NCI-H1930 (cell line): ENCODE data around the gene NOTUM.
A peak's percentile ranks its signal among the peaks of the same experiment; 100 is the strongest.
"Not testable (repeated sequence)": the region's sequence is repeated elsewhere in the genome, so short reads cannot be mapped to it uniquely, and the experiment has no call there.

Source experiments
- DNase-seq, 2 experiments: peaks; one replicate each; lab custom pipeline; 2025; lab: John Stamatoyannopoulos, UW

The NOTUM gene

DNA sequence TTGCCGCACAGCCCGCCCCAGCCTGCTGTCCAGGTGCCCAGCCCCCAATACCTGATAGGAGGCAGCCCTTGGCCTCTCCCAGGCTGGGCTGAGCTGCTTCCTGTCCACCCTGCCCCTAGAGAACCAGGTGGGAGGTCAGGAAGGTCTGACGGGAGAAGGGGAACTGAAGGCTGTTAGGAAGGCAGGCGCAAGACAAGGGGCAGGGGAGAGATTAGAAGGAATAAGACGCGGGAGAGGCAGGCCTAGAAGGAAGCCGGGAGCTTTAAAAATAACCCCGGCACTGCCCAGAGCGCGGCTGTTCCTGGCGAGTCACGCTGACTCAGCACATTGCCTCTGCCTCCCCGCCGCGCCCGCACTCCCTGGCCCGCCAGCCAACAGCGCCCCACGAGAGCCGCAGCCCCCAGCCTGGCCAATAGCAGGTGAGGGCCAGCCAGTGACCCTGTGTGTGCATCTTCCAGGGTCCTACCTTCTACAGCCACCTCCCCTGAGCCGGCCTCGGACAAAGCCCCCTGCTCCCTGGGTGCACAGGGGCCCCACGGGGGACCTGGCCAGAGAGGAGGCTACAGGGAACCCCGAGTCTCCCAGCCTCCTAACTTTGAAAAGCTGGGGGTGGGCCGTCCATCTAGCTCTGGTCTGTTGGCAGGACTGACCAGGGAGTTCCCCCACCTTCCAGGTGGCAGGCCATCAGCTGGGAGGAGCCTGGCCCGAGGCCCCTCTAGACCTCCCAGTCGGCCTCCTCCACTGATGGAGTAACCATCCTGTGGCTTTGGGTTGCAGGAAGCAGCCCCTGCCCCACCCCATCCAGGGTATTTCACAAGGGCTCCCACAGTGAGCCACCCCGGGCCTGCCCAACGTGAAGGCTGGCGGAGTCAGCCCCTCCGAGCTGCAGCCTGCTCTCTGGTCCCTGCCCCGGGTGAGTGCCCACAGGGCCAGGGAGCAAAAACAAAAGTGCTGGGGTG is 37.4 kb downstream of the NOTUM start:
- no peak for DNase-seq

DNA sequence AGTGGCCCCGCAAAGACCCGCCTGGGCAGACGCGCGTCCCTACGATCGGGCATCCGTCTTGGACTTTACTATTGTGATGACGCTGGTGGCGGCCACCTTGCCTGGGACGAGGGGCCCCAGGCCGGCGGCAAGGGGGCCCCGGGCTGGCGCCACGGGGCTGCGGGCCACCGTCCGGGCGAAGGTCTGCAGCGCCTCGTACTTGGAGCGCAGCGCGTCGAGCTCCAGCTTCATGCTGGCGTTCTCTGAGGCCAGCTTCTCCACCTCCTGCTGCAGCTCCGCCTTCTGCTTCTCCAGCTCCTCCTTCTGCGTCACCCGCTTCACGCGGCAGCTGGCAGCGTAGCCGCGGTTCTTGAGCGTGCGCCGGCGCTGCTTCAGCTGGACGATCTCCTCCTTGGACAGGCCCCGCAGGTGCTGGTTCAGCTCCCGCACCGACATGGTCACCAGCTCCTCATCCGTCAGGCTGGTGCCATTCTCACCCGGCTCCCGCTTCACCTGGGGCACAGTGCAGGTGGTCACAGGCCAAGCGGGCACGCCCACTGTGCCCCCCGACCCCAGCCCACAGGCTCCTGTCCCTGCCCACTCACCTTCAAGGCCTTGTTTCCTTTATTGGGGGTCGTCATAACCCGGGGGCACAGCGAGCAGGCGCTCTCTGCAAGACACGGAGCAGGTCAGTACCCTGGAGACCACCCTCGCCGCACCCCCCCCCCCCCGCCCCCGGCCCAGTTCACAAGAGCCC is 38.3 kb downstream of the NOTUM start:
- DNase-seq = no peak

DNA sequence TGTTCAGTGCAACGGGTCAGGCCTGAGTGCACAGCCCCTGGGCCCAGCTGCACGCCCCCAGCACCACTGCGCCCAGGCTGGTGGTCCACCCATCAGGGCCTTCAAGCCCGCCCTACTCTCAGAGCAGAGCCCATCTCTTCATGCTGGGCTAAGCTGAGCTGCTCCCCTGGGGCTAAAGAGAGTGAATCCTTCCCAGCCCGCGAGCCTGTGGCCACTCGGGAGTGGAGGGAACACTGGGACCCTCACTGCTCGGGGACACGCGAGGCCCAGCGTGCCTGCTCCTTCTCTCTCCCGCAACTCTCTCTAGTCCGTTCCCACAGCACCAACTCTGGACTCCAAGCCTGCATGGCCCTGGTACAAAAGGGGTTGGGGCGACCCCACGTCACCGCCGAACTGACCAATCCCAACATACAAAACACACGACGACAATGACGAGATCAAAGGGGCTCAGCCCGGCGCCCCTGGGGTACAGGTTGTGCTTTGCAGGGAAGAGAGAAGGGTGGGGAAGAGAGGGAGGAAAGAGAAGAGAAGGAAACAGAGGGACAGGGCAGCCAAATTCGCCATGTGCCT is 38.9 kb downstream of the NOTUM start:
- DNase-seq = no peak

DNA sequence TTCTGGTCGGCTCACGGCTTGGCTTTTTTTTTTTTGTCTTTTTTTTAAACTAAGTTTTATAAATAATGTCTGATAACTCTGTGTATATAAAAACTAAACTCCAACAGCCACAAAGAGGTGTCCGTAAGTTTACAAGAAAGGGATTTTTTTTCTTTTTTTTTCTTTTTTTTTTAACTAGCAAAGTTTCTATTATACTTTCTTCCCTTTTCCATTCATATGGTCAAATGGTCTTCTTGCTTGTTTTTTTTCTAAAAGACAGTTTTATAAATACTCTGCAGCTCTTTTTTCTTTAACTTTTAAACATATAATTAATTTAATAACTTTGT is 39.5 kb downstream of the NOTUM start:
- no peak for DNase-seq

DNA sequence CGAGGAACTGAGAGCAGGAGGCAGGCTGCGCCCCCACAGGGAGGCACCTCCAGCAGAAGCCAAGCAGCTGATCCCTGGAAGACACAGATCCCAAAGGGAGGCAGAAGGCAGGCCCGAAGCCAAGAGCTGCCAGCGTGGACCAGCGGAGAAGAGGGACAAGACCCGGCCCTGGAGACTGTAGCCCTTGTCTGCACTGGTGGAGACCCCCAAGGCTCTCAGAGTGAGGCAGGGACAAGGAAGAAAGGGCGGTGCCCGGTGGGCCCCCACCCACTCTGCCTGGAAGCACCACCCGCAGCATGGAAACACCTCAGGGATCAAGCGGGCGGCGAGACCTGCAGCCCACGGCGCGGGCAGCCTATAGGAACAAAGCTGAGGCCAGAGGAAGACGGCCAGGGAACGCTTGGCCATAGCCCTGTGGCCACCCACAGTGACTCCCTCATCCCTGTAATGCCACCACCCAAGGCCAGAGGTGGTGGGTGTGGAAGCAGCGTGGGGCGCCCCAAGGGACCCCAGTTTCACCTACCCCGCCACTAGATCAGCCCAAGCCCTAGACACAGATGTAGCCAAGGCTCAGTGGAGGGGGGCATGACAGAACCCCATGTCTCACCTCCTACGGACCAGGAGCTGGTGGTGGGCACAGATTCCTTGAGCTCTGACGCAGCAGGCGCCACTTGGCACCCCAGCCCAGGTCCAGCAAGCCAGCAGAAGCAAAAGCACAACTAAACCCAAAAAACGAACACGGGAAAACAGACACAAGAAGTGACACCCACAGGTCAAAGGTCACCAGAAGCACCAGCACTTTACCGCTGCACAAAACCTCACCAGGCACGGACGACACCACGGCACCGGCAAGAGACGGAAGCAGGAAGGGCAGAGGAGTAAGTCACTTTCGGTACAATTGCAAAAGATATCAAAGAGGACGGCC is 40.1 kb downstream of the NOTUM start:
- no peak for DNase-seq

DNA sequence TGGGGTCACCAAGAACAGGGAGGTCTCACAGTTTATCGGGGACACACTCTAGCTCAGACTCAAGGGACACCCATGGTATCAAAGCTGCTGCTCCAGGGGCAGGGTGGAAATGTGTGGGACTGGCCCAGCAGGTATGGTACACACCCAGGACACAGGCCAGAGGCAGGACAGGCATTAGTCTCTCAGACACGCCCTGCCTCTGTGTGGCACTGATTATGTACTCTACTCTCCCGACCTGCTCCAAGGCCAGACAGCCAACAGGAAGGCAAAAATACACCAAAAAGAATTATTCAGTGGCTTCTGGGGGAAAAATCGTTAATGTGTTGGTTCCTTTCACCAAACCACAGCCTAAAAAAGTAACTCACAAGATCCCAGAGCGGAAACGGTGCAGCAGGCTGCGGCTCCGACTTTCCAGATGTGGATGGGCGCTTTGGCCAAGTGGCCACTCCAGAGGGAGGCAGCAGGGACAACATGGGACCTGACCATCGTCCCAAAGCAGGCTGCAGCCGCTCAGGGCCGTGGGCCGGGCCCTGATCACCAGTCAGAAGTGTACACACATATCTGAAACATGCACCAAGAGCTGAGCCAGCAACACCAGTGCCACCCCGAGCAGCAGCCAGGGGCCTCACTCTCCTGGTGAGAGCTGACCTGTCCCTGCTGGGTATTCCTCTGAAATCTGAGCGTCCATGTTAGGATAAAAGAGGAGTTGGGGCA is 42.0 kb downstream of the NOTUM start:
- DNase-seq = no peak

DNA sequence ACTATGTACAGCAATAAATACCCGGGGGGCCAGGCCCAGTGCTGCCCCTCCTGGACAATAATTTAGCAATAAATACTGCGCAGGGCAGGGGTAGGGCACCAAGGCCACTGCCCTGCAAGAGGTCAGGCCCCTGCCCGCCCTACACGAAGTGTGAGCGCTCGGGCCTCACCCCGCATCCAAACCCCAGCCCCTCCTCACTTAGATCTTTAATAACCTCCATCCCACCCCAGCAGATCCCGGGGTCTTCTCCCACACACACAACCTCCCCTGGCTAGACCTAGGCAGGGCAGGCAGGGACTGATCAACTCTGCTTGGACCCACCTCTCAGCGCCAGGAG is 42.7 kb downstream of the NOTUM start:
- not testable (repeated sequence) for DNase-seq

DNA sequence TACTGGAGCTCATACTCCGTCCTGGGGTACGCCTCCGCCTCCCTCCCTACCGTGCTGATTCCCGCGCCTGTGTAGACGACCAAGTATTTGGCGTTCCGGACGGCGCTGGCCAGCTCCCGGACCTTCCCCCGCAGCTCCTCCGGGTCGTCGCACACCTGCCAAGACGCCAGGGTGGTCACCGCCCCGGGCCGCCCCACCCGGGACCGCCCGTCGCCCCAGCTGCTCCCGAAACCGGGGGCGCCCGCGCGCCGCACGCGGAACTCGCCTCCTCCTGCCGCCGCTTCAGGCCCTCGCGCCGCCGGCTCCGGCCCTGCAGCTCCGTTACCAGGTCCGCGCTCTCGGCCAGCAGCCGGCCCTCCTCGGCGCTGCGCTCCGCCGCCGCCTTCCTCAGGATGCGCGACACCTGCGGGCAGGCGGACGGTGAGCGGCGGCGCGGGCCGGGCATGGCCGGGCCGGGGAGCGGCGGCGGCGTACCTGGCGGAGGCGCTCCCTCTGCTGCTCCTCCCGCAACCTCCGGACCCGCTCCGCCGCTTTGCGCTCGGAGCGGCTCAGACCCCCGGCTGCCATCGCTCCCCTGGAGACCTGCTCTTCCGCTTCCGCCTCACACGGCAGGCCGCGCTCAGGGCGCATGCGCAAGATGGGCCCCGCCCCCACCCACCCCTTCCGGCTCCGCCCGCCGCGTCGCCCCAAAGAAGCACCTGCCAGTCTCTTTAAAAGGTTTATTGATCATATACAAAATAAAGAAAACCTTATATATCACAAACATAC is 43.2 kb downstream of the NOTUM start, which contains the start of gene SIRT7:
Gene SIRT7, minus strand, starts transcription at position 612 of the 768 bp plus-strand sequence. Its CDS starts 45 bp downstream, at position 567.
- peak; percentile 78 to 89 for DNase-seq

DNA sequence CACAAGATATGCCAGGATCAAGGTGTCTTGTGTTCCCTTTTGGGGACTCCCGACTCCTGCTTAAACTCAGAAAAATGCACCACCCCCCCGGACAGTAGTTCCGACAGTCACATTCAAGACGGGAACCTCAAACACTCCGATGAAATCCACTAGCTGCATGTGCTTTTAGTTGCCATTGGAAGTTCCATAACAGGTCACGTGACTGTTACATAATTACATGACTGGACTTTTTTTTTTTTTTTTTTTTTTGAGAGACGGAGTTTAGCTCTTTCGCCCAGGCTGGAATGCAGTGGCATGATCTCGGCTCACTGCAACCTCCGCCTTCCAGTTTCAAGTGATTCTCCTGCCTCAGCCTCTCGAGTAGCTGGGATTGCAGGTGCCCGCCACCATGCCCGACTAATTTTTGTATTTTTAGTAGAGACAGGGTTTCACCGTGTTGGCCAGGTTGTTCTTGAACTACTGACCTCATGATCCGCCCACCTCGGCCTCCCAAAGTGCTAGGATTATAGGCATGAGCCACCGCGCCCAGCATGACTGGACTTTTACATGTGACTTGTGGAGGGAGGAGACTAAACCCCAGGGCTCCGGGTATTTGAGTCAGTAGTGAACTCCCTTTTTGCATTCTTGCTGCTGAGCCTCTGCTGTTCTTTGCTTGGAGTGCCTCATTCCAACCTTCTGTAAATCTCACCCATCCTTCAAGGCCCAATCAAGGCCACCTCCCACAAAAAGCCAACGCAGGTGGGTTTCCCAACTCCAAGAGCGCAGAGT is 44.6 kb downstream of the NOTUM start:
- no peak for DNase-seq

DNA sequence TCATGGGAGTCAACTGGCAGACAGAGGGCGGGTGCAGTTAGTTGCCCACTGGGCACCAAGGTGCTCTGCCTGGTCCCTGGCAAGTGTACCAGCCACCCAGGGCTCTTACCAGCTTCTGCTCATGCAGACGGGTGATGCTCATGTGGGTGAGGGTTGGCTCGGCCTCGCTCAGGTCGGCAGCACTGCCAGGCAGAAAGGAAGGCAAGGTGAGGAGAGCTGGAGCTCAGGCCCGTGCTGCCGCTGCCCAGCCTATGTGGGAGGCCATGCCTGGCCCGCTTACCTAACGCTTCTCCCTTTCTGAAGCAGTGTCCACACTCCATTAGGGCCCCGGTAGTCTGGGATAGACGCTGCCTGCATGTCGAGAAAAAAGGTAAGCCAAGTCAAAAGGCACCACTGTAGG is 45.7 kb downstream of the NOTUM start:
- DNase-seq = no peak

DNA sequence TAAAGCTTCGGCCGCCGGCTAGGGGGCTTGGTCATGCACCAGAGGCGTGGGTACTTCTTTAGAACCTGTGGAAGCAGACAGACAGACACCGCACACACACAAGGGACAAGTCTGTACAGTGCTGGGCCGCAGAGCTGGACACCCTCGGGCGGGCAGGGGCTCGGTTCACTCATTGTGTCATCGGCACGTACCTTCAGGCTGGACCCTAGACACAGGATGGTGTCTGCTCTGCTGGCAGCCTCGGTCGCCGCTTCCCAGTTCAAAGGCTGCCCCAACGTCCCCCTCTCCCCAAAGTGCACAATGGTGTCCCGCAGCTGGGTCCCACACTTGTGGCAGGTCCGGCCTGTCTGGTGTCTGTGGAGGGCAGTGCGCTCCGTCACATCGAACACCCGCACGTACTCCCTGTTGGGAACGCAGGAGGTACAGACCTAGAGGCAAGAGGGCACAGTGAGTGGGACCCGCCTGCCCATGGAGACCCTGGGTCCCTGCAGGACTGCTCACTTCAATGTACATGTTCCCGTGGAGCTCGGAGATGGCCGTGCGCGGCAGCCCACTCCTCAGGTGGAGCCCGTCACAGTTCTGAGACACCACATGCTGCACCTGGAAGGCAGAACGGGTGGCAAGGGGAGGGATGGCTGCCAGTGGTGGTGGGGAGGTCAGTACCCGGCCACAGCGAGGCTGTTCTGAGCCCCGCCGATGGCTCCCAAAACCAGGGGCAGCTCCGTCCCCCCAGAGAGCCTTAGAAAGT is 46.7 kb downstream of the NOTUM start:
- DNase-seq = no peak

DNA sequence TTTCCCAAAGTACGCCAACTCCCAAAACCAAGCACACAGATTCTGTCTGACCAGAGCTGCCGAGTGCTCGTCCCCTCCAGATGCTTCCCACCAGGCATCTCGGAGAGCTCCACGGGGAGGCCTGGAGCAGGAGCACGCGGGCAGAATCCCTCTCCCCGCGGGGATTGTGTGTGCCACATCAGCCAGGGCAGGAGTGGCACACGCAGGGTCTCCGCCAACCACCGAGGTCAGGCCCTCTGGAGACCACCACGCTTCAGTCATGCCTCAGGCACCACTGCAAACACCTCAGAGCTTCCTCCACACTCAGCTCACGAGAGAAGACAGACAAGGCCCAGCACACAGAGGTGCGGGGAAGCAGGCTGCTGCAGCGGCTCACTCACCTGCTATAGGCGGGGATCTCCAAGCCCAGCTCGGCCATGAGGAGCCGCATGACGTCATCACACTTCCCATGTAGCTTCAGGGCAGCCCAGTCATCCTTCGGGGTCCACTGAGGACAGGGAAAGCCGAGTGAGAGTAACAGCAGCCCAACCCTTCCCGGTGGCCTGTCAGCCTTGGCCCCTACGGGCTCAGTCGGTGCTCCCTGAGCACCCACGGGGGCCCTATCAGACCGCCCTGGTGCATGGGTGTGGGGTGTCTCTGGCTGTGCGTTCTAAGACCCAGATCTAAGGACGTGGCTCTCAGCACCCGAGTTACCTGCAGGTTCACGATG is 47.4 kb downstream of the NOTUM start:
- DNase-seq = no peak

DNA sequence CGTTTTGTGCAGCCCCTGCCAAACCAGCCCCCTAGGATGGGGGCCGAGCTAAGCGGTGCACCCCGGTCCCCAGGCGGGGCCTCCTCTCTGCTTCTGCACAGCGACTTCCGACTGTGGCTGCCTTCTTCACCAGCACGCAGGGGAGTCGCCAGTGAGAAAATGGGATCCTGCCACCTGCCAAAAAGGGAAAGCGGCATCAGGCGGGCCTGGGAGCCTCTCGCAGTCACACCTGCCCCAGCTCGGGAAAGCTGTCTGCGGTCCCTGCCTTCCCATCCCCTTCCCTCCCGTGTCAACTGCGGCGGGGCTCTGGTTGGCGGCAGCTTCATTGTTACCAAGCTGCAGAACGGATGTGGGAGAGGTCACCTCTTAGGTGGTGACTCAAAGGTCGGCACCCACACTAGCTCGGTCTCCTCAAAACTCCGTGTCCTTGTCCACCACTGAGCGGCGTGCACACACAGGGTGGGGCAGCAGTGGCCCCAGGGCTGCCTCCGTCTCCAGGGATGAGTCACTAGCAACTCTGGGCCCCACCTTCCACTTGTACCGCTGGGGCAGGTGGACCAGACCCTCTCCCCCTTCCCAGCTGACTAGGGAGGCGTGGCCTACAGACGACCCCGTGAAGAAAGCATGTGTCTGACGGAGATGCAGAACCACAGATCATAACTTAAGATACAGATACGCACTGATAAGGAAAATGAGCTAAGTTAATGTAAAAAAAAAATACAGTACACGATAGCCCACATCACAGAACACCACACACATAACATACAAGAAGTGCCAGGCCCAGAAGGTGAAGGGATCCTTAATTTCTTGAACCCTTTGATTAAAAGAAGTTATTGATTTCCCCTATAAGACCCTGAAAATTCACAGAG is 48.3 kb downstream of the NOTUM start:
- DNase-seq = no peak

DNA sequence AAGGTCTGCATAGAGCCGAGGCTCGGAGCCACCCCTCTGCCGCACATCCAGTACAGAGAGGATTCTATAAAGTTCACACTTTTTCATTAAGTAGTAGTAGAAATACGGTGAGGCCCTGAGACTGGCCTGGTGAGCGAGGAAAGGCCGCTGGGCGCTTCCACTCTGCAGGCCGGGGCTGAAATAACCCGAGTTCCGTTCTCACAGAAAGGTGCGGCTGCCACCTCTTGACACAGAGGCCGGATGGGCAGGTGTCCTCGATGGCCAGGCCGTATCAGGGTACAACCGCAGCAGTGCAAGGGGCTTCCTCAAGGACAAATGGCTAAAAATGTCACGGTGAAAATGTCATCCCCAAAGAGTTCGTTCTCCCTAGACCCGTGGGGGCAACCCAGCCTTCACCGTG is 49.0 kb downstream of the NOTUM start:
- no peak for DNase-seq

DNA sequence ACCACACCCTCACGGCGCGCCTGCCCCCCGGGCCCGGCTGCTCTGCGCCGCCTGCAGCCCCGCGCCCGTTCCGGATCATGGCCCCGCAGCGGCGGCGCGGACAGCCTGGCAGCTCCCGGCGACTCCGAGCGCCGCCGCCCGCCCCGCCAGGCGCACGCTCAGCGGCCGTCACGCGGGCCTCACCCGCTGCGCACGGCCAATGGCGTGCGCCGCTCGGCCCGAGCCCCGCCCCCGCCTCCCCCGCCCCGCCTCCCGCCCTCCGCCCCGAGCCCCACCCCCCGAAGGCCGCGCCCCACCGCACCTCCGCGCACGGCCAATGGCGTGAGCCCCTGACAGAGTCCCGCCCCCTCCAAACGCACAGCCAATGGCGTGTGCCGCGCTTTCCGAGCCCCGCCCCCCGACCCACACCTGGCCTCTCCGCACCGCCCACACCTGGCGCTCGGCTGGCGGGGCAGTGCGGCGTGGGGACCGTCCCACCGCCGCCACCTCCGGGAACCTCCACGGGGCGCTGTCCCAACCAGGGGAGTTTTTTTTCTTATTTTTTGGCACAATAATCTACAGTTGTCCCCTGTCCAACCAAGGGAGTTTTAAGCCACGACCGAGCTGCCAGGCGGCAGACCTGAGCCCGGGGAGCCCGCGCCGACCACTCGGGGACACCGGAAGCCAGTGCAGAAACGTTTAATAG is 49.6 kb downstream of the NOTUM start, which contains the start of gene PCYT2:
Gene PCYT2, minus strand, starts transcription at position 123 of the 685 bp plus-strand sequence. Its CDS starts 44 bp downstream, at position 79.
- DNase-seq = peak; percentile 88 to 95

DNA sequence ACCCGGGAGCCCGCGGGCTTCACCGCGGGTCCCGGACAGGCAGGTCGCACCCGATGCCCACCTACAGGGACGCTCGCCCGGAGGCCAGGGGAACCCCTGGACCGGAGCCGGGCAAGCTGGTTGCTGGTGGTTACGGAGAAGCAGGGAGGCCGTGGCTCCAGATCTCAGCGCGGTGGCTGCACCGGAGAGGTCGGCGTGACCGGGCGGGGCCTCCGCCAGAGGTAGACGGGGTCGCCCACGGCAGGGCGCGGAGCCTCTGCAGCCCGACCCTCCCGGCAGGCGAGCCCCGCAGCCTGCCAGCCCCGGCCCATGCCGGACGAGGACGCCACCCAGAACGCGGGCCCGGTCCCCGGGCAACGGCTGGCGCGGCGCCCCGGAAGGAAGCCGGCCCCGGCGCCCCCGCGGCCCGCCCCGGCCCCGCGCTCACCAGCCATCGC is 50.1 kb downstream of the NOTUM start:
- DNase-seq = no peak
